A673 (cell line): ENCODE results near the gene STK10.

Source experiments
- CTCF ChIP-seq: fragments of 300-800, 200-600 bp; sonication (generic); conservative IDR thresholded peaks from 2 replicates; pipeline ENCODE4 v1.5.1; 2017; ENCODE audit warnings: low read depth, mild to moderate bottlenecking, antibody characterized with exemption, low read length, moderate library complexity, mixed read lengths
- EZH2 ChIP-seq: fragments of 200-600 bp; sonication (generic); IDR thresholded peaks from 2 replicates; pipeline ENCODE4 v1.6.1; 2017; ENCODE audit warnings: borderline replicate concordance, low read depth, mild to moderate bottlenecking, mixed read lengths, antibody characterized with exemption, low read length; ENCODE audit not compliant: poor library complexity, severe bottlenecking

- TF ChIP-seq CTCF (no peak), EZH2 (no peak)
Measured at GRCh38 chr5:172042183-172042582, 145.8 kb downstream of the STK10 start.
